ENCODE results near the gene UNK.

- no peak for TF ChIP-seq CTCF (IDR thresholded peaks at IDR 0.05)
- TF ChIP-seq POLR2A (IDR thresholded peaks at IDR 0.05), result no peak
Observed at GRCh38 chr17:75773121-75773807, 11.3 kb upstream of the UNK start.
